Hippocampal formation (tissue), 2 donors: ENCODE measurements around the gene HBA1.
"Not testable (repeated sequence)": the region's sequence is repeated elsewhere in the genome, so short reads cannot be mapped to it uniquely, and the experiment has no call there.

Experiments used
- DNase-seq, 2 donors: peaks; one replicate each; lab custom pipeline; 2025; lab: John Stamatoyannopoulos, UW

Gene HBA1

DNA sequence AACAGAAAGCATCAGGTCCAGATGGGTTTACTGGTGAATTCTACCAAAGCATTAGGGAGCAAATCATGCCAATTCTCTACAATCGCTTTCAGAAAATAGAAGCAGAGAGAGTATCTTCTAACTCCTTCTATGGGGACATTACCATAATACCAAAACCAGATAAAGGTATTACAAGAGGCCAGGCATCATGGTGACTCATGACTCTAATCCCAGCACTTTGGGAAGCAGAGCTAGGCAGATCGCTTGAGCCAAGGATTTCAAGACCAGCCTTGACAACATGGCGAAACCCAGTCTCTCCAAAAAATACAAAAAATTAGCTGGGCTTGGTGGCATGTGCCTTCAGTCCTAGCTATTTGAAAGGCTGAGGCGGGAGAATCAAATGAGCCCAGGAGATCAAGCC, 26.8 kb downstream of the HBA1 start:
- DNase-seq: no peak

- not testable (repeated sequence) for DNase-seq
These were observed 27.6 kb downstream of the HBA1 start for GRCh38 chr16:204046-204445.

GRCh38 chr16:209359-209758, 32.9 kb downstream of the HBA1 start:
- not testable (repeated sequence) for DNase-seq

DNA sequence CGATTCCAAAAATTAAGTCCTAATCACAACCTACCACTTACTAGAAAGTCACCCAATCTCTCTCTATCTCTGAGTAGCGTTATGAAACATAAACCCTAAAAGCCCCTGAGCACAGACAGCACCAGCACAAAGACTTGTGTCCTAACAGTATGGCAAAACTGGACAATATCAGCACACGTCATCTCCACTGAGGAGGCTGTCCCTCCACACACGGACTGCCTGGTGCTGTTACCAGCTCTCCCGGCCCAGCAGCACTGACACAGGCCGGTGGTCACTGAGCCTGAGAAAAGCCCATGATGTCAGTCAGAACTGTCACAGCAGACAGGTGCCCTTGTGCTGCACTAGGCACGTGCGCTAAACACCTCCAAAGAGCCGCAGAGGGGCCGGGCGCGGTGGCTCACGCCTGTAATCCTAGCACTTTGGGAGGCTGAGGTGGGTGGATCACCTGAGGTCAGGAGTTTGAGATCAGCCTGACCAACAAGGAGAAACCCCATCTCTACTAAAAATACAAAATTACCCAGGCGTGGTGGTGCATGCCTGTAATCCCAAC, 35.2 kb downstream of the HBA1 start:
- DNase-seq: not testable (repeated sequence)

- no peak for DNase-seq
These were observed 36.5 kb downstream of the HBA1 start for GRCh38 chr16:212999-213398.

- no peak for DNase-seq
These were observed 43.5 kb downstream of the HBA1 start for GRCh38 chr16:220021-220420.
